Astrocyte of the spinal cord (primary cell): ENCODE measurements around the gene ZNF831.

Source experiments
- DNase-seq: peaks from one replicate; pipeline ENCODE4 v3.0.0; 2011; ENCODE audit warnings: low read depth, low spot score
- H3K4me3 ChIP-seq: 2 replicates; pipeline ENCODE4 v1.5.1; 2011; ENCODE audit warnings: low read depth, mild to moderate bottlenecking, low read length, moderate library complexity
- in situ Hi-C: cut with HindIII; loops from 2 replicates; pipeline ENCODE4 v1.10.0; 2017; ENCODE audit warnings: low sequenced_read_pairs
- TF ChIP-seq, protein P1 (sequence below): IDR thresholded peaks from 2 replicates; pipeline ENCODE4 v1.5.1; 2012; ENCODE audit warnings: low read depth, mild to moderate bottlenecking, low read length, inconsistent platforms

Gene ZNF831

DNA sequence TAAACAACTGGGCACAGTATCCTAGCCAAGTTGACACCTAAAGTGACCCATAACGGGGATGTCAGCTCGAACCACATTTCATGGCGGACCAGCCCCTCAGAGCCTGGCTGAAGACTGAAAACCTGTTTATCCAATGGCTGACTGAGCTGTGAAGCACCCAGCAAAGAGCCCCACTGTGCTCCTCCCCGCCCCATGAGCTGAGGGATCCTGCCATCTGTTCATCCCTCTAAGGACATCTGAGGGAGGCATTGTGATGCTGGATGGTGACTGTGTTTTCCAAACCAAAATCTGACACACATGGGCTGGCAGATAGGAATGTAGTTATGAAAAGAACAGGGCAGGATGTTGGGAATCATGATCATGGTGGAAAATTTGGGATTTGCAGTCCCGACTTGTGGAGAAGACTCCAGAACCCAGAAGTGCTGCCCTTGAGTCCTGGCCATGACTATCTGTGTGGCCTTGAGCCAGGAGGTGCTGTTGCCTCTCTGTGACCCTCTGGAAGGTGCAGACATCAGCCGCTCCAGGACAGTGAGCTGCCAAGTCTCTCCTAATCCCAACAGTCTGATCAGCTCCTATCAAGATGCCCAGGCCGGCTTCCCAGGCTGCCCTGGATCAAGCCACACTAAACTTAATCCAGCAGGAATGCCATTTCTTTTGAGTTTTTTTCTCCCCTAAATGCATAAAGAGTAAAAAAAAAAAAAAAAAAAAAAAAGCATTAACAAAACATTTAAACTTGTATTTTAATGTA, 142.5 kb downstream of the ZNF831 start:
- H3K4me3 ChIP-seq, result no peak overlapping the region
- TF ChIP-seq, protein P1, sequence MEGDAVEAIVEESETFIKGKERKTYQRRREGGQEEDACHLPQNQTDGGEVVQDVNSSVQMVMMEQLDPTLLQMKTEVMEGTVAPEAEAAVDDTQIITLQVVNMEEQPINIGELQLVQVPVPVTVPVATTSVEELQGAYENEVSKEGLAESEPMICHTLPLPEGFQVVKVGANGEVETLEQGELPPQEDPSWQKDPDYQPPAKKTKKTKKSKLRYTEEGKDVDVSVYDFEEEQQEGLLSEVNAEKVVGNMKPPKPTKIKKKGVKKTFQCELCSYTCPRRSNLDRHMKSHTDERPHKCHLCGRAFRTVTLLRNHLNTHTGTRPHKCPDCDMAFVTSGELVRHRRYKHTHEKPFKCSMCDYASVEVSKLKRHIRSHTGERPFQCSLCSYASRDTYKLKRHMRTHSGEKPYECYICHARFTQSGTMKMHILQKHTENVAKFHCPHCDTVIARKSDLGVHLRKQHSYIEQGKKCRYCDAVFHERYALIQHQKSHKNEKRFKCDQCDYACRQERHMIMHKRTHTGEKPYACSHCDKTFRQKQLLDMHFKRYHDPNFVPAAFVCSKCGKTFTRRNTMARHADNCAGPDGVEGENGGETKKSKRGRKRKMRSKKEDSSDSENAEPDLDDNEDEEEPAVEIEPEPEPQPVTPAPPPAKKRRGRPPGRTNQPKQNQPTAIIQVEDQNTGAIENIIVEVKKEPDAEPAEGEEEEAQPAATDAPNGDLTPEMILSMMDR, result no peak
- DNase-seq, result no peak
- in situ Hi-C loops, result no loop called here

DNA sequence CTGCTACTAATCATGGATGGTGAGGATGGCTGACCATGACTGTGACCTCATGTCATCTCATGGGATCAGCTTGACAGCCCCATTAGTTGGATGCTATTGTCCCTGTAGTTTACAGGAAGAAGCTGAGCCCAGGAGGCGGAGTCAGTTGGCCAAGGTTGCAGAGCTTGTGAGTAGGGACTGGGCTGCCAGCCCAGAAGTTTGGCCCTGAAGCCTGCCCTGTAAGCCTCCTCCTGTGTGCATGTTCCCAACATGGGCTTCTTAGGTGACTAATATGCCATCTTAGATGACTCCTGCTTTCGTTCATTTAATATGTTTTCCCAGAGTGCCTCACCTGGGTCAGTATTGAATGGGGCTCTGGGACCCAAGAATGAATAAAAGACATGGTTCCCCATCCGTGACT, 143.6 kb downstream of the ZNF831 start:
- TF ChIP-seq, protein P1, result no peak
- in situ Hi-C loops, result no loop called here
- H3K4me3 ChIP-seq, result no peak overlapping the region
- no peak for DNase-seq
